HEK293T (cell line): Measurements from ENCODE around the gene RNF180.

Source experiments
- ARNT ChIP-seq: fragments of 450-650 bp; IDR thresholded peaks from 2 replicates; pipeline ENCODE4 v1.6.1; 2017; ENCODE audit warnings: mild to moderate bottlenecking
- ELF4 ChIP-seq: fragments of 450-650 bp; IDR thresholded peaks from 2 replicates; pipeline ENCODE4 v1.6.1; 2017; ENCODE audit warnings: antibody characterized with exemption
- FOXM1 ChIP-seq: fragments of 450-650 bp; IDR thresholded peaks from 2 replicates; pipeline ENCODE4 v1.6.1; 2017; ENCODE audit warnings: mild to moderate bottlenecking, borderline replicate concordance
- L3MBTL2 ChIP-seq: fragments of 450-650 bp; conservative IDR thresholded peaks from 2 replicates; pipeline ENCODE4 v1.6.1; 2016; ENCODE audit warnings: mild to moderate bottlenecking

DNA sequence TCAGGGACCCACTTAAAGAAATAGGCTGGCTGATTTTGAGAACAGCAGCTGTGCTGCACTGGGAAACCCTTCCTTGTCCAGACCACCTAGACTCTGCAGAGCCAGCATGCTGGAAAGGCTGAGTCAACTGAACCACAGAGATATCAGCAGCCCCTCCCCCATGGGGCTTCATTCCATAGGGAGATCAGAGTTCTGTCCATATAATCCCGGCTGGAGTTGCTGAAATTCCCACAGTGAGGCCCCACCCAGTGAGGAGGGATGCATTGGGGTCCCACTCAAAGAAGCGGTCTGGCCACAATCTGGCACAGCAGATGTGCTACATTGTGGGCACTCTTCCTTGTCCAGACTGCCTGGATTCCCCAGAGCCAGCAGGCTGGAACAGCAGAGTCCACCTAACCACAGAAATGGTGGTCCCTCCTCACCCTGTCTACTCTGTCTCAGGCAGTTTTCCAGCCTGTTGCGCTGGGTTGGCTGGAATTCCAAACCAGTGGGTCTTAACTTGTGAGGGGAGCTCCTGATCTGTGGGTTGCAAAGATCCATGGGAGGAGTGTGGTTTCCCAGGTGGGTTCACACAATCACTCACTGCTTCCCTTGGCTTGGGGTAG, 127.1 kb downstream of the RNF180 start:
- no peak for TF ChIP-seq FOXM1
- no peak for TF ChIP-seq L3MBTL2
- no peak for TF ChIP-seq ELF4
- no peak for TF ChIP-seq ARNT
